Measurements from ENCODE around the gene MANF.

GRCh38 chr3:51434110-51434509 lies 49.0 kb downstream of the MANF start:
- no peak for TF ChIP-seq POLR2A (IDR thresholded peaks at IDR 0.05)
- TF ChIP-seq, protein P1, sequence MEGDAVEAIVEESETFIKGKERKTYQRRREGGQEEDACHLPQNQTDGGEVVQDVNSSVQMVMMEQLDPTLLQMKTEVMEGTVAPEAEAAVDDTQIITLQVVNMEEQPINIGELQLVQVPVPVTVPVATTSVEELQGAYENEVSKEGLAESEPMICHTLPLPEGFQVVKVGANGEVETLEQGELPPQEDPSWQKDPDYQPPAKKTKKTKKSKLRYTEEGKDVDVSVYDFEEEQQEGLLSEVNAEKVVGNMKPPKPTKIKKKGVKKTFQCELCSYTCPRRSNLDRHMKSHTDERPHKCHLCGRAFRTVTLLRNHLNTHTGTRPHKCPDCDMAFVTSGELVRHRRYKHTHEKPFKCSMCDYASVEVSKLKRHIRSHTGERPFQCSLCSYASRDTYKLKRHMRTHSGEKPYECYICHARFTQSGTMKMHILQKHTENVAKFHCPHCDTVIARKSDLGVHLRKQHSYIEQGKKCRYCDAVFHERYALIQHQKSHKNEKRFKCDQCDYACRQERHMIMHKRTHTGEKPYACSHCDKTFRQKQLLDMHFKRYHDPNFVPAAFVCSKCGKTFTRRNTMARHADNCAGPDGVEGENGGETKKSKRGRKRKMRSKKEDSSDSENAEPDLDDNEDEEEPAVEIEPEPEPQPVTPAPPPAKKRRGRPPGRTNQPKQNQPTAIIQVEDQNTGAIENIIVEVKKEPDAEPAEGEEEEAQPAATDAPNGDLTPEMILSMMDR (IDR thresholded peaks at IDR 0.05) = no peak

Data from body of pancreas (tissue), 4 donors.